OCI-LY3 (cell line): Measurements from ENCODE around the gene SORCS3.

Experiments used
- H2AFZ ChIP-seq: fragments of 200-600, 300-600 bp; shearing (Covaris generic); 2 replicates; pipeline ENCODE4 v1.6.0; 2014; ENCODE audit warnings: antibody characterized with exemption, low read depth, low read length
- H3K27ac ChIP-seq: fragments of 200-600, 300-600 bp; sonication (generic); 2 replicates; pipeline ENCODE4 v1.5.1; 2014; ENCODE audit warnings: mild to moderate bottlenecking, low read length, moderate library complexity, mixed read lengths
- H3K27me3 ChIP-seq: fragments of 200-600, 300-600 bp; sonication (generic); 2 replicates; pipeline ENCODE4 v1.6.1; 2014; ENCODE audit warnings: low read depth, low read length, mixed read lengths
- H3K36me3 ChIP-seq: fragments of 200-600, 300-600 bp; sonication (generic); replicated peaks from 2 replicates; pipeline ENCODE3; 2014; ENCODE audit warnings: low read depth, low read length, mixed read lengths
- H3K4me1 ChIP-seq: fragments of 300-600, 200-600 bp; sonication (generic); 2 replicates; pipeline ENCODE4 v1.6.1; 2014; ENCODE audit warnings: low read length, mixed read lengths
- H3K4me2 ChIP-seq: fragments of 200-600, 300-600 bp; sonication (generic); 2 replicates; pipeline ENCODE4 v1.6.1; 2014; ENCODE audit warnings: low read length, mixed read lengths
- H3K4me3 ChIP-seq: fragments of 300-600, 200-600 bp; sonication (generic); 2 replicates; pipeline ENCODE4 v1.5.1; 2014; ENCODE audit warnings: antibody characterized with exemption, mild to moderate bottlenecking, low read length, moderate library complexity
- H3K79me2 ChIP-seq: fragments of 300-600, 200-600 bp; shearing (Covaris generic); 2 replicates; pipeline ENCODE4 v1.6.1; 2014; ENCODE audit warnings: mild to moderate bottlenecking, low read length, mixed read lengths
- H3K9ac ChIP-seq: fragments of 300-600, 200-600 bp; shearing (Covaris generic); 2 replicates; pipeline ENCODE4 v1.6.0; 2014; ENCODE audit warnings: mild to moderate bottlenecking, low read length, moderate library complexity
- H3K9me3 ChIP-seq: fragments of 200-600, 300-600 bp; shearing (Covaris generic); 2 replicates; pipeline ENCODE4 v1.6.1; 2014; ENCODE audit warnings: low read length, mixed read lengths; ENCODE audit not compliant: insufficient read depth
- H4K20me1 ChIP-seq: fragments of 200-600, 300-600 bp; sonication (generic); 2 replicates; pipeline ENCODE4 v1.6.1; 2016; ENCODE audit warnings: low read length, mixed read lengths; ENCODE audit not compliant: insufficient read depth
- CTCF ChIP-seq: fragments of 200-600, 300-600 bp; sonication (generic); IDR thresholded peaks from 2 replicates; pipeline ENCODE4 v1.5.1; 2014; ENCODE audit warnings: antibody characterized with exemption, low read length, low read depth
- EZH2phosphoT487 ChIP-seq: fragments of 200-600 bp; shearing (Covaris generic); IDR thresholded peaks from 2 replicates; pipeline ENCODE4 v1.6.1; 2018; ENCODE audit warnings: antibody characterized with exemption, mixed run types, low read depth

The SORCS3 gene

GRCh38 chr10:104795411-104795810 is 154.3 kb downstream of the SORCS3 start:
- H3K4me3 ChIP-seq, result no peak overlapping the region
- no peaks in the 10 kb centered on the region for H3K4me1 ChIP-seq
- H3K36me3 ChIP-seq, result no peaks in the 10 kb centered on the region
- H3K79me2 ChIP-seq, result no peaks in the 10 kb centered on the region
- no peak overlapping the region for H3K4me2 ChIP-seq
- H3K27ac ChIP-seq, result no peak overlapping the region
- no peaks in the 10 kb centered on the region for H4K20me1 ChIP-seq
- no peak overlapping the region for H2AFZ ChIP-seq
- 0 out of 2 replicates have a peak, but pooled peaks cover 2% of the 10 kb centered on the region for H3K27me3 ChIP-seq
- H3K9me3 ChIP-seq, result no peaks in the 10 kb centered on the region
- no peak for TF ChIP-seq EZH2phosphoT487
- no peak for TF ChIP-seq CTCF
- no peak overlapping the region for H3K9ac ChIP-seq

- Histone ChIP-seq H3K9ac (no peak overlapping the region), H3K4me1 (no peaks in the 10 kb centered on the region), H3K36me3 (no peaks in the 10 kb centered on the region), H3K27me3 (0 out of 2 replicates have a peak, but pooled peaks cover 2% of the 10 kb centered on the region), H3K27ac (no peak overlapping the region), H3K9me3 (no peaks in the 10 kb centered on the region), H3K79me2 (no peaks in the 10 kb centered on the region), H3K4me2 (no peak overlapping the region), H4K20me1 (no peaks in the 10 kb centered on the region), H2AFZ (no peak overlapping the region), H3K4me3 (no peak overlapping the region)
- TF ChIP-seq EZH2phosphoT487 (no peak), CTCF (no peak)
These were observed 155.7 kb downstream of the SORCS3 start for GRCh38 chr10:104796823-104797222.

- Histone ChIP-seq H2AFZ (no peak overlapping the region), H3K9me3 (no peaks in the 10 kb centered on the region), H3K27ac (no peak overlapping the region), H3K27me3 (no peaks in the 10 kb centered on the region), H3K79me2 (no peaks in the 10 kb centered on the region), H4K20me1 (no peaks in the 10 kb centered on the region), H3K4me2 (no peak overlapping the region), H3K9ac (no peak overlapping the region), H3K36me3 (no peaks in the 10 kb centered on the region), H3K4me3 (no peak overlapping the region), H3K4me1 (peaks cover 8% of the 10 kb centered on the region)
- TF ChIP-seq EZH2phosphoT487 (no peak), CTCF (no peak)
These were observed 161.9 kb downstream of the SORCS3 start for GRCh38 chr10:104802941-104803340.

GRCh38 chr10:104804880-104805279 is 163.8 kb downstream of the SORCS3 start:
- peaks cover 3% of the 10 kb centered on the region for H3K36me3 ChIP-seq
- TF ChIP-seq EZH2phosphoT487 (no peak), CTCF (no peak)

More at GRCh38 chr10:104804880-104805279, 163.8 kb downstream of the SORCS3 start:
- H3K79me2 ChIP-seq, result no peaks in the 10 kb centered on the region
- no peak overlapping the region for H2AFZ ChIP-seq
- H3K4me3 ChIP-seq, result no peak overlapping the region
- peaks cover 20% of the 10 kb centered on the region for H3K4me1 ChIP-seq
- H3K9ac ChIP-seq, result no peak overlapping the region
- H3K27me3 ChIP-seq, result no peaks in the 10 kb centered on the region
- no peak overlapping the region for H3K4me2 ChIP-seq
- H3K9me3 ChIP-seq, result no peaks in the 10 kb centered on the region
- H3K27ac ChIP-seq, result no peak overlapping the region
- H4K20me1 ChIP-seq, result no peaks in the 10 kb centered on the region
